Parathyroid adenoma (tissue), 2 donors: ENCODE results near the gene NPC1L1.

ENCODE experiments used
- H2AFZ ChIP-seq: fragments of 300-600 bp; sonication (generic); one replicate; pipeline ENCODE4 v1.7.0; 2017; ENCODE audit warnings: antibody characterized with exemption, mild to moderate bottlenecking
- H3K27ac ChIP-seq: fragments of 300-600 bp; sonication (generic); one replicate; pipeline ENCODE4 v1.7.0; 2017
- H3K27me3 ChIP-seq: fragments of 300-600 bp; sonication (generic); one replicate; pipeline ENCODE4 v1.7.0; 2017; ENCODE audit warnings: low read length; ENCODE audit not compliant: control insufficient read depth, insufficient read depth
- H3K36me3 ChIP-seq: fragments of 300-600 bp; sonication (generic); one replicate; pipeline ENCODE4 v1.7.0; 2017; ENCODE audit warnings: low read length; ENCODE audit not compliant: control insufficient read depth, insufficient read depth
- H3K4me1 ChIP-seq: fragments of 300-600 bp; sonication (generic); one replicate; pipeline ENCODE4 v1.7.0; 2017; ENCODE audit warnings: control low read depth
- H3K4me2 ChIP-seq: fragments of 300-600 bp; sonication (generic); one replicate; pipeline ENCODE4 v1.7.0; 2017; ENCODE audit warnings: low read length
- H3K4me3 ChIP-seq: fragments of 300-600 bp; sonication (generic); one replicate; pipeline ENCODE4 v1.7.0; 2017; ENCODE audit warnings: low read depth, low read length
- H3K79me2 ChIP-seq: fragments of 300-600 bp; sonication (generic); one replicate; pipeline ENCODE4 v1.7.0; 2017; ENCODE audit warnings: control low read depth
- H3K9ac ChIP-seq: fragments of 300-600 bp; sonication (generic); one replicate; pipeline ENCODE4 v1.7.0; 2017; ENCODE audit warnings: mild to moderate bottlenecking
- H3K9me3 ChIP-seq: fragments of 300-600 bp; sonication (generic); one replicate; pipeline ENCODE4 v1.7.0; 2017; ENCODE audit warnings: low read length; ENCODE audit not compliant: control insufficient read depth
- TF ChIP-seq, protein P1 (sequence below): fragments of 300-600 bp; sonication (generic); IDR thresholded peaks from one replicate; pipeline ENCODE4 v1.7.0; 2017; ENCODE audit warnings: antibody characterized with exemption, mild to moderate bottlenecking
- donor health status: primary hyperparathyroidism.

Gene NPC1L1

DNA sequence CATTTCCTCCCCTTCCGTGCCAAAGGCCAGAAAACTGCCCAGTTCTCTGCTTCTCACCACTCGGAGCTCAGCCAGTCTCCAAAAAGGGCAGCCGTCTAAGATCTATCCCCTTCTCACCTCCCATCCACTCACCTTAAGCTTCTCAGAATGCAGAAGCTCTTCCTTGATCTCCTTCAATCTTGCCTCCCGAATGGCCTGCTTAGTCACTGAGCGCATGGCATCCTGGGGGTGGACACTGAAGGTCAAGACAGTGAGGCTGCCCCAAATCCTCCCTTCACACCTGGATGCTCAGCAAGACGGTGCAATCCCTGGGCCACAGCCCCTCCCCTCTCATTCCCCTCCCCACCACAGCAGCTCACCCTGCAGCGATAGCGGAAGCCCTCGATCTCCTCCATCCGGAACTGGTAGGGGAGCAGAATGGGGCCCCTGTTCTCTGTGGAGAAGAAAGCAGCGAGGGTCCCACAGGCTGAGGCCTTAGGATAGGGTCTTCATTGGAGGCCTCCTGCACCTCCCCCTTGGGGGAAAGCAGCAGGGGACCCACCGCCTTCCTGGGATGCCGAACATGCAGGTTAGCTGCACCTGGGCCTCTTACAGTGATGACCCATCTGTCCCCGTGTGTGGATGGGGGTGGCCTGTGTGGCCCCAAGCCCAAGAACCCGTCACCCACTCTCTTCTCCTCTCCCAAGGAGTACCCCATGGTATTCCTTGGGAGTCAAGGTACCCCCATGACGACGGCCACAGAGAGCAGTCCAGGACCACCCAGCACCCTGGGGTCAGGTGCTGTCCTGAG lies 27.8 kb upstream of the NPC1L1 start:
- no peaks in the 10 kb centered on the region for H3K36me3 ChIP-seq
- peak overlapping the region; percentile 46 for H3K27ac ChIP-seq
- peaks cover 10% of the 10 kb centered on the region for H3K79me2 ChIP-seq
- H3K9ac ChIP-seq = no peak overlapping the region
- no peaks in the 10 kb centered on the region for H3K27me3 ChIP-seq
- H3K4me3 ChIP-seq = no peak overlapping the region
- H2AFZ ChIP-seq = no peak overlapping the region
- H3K4me2 ChIP-seq = no peak overlapping the region
- TF ChIP-seq, protein P1, sequence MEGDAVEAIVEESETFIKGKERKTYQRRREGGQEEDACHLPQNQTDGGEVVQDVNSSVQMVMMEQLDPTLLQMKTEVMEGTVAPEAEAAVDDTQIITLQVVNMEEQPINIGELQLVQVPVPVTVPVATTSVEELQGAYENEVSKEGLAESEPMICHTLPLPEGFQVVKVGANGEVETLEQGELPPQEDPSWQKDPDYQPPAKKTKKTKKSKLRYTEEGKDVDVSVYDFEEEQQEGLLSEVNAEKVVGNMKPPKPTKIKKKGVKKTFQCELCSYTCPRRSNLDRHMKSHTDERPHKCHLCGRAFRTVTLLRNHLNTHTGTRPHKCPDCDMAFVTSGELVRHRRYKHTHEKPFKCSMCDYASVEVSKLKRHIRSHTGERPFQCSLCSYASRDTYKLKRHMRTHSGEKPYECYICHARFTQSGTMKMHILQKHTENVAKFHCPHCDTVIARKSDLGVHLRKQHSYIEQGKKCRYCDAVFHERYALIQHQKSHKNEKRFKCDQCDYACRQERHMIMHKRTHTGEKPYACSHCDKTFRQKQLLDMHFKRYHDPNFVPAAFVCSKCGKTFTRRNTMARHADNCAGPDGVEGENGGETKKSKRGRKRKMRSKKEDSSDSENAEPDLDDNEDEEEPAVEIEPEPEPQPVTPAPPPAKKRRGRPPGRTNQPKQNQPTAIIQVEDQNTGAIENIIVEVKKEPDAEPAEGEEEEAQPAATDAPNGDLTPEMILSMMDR = no peak
- H3K9me3 ChIP-seq = no peaks in the 10 kb centered on the region
- peaks cover 18% of the 10 kb centered on the region for H3K4me1 ChIP-seq

DNA sequence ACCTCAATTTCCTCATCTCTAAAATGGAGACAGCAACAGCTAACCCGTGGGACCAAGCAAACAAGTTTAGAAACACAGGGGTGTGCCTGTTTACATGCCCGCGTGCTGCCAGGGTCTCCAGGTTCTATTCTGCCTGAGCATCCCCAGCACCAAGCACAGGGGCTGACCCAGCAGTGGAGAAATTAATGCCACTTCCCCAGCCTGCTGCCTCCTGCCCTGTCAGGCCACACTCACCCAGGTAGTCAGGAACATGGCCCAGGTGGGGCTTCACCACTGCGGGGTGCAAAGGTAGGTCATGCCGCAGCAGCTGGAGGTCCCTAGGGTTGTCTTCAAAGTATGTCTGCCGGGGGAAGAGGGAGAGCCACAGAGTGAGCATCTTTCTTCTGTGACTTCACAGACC lies 26.8 kb upstream of the NPC1L1 start:
- Histone ChIP-seq H3K79me2 (peaks cover 5% of the 10 kb centered on the region), H3K36me3 (no peaks in the 10 kb centered on the region), H3K9me3 (no peaks in the 10 kb centered on the region), H3K4me1 (peaks cover 16% of the 10 kb centered on the region), H3K4me3 (no peak overlapping the region), H3K27me3 (no peaks in the 10 kb centered on the region), H3K27ac (no peak overlapping the region), H3K9ac (no peak overlapping the region), H3K4me2 (no peak overlapping the region), H2AFZ (no peak overlapping the region)
- TF ChIP-seq, protein P1 = no peak

DNA sequence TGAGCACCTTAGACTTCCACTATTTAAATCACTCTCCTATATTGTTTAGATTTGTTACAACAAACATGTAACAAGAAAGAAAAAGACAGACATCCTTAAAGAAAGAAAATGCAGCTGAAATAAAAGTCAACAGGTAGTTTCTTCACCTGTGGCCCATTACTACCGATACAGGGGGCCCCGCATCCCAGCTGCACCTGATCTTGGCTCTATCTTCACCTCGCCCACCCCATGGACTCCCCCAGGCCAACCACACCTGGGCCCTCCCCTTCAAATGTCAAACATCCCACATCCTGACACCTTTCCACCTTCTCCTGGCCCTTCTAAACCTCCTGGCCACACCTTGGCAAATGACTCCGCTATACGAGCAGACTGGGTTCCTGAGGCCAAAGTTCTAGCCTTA lies 25.6 kb upstream of the NPC1L1 start:
- peaks cover 14% of the 10 kb centered on the region for H3K4me1 ChIP-seq
- H3K36me3 ChIP-seq = no peaks in the 10 kb centered on the region
- H3K79me2 ChIP-seq = no peaks in the 10 kb centered on the region
- TF ChIP-seq, protein P1 = no peak
- no peaks in the 10 kb centered on the region for H3K9me3 ChIP-seq
- H2AFZ ChIP-seq = no peak overlapping the region
- H3K4me2 ChIP-seq = no peak overlapping the region
- H3K4me3 ChIP-seq = no peak overlapping the region
- no peak overlapping the region for H3K9ac ChIP-seq
- H3K27ac ChIP-seq = no peak overlapping the region
- no peaks in the 10 kb centered on the region for H3K27me3 ChIP-seq

DNA sequence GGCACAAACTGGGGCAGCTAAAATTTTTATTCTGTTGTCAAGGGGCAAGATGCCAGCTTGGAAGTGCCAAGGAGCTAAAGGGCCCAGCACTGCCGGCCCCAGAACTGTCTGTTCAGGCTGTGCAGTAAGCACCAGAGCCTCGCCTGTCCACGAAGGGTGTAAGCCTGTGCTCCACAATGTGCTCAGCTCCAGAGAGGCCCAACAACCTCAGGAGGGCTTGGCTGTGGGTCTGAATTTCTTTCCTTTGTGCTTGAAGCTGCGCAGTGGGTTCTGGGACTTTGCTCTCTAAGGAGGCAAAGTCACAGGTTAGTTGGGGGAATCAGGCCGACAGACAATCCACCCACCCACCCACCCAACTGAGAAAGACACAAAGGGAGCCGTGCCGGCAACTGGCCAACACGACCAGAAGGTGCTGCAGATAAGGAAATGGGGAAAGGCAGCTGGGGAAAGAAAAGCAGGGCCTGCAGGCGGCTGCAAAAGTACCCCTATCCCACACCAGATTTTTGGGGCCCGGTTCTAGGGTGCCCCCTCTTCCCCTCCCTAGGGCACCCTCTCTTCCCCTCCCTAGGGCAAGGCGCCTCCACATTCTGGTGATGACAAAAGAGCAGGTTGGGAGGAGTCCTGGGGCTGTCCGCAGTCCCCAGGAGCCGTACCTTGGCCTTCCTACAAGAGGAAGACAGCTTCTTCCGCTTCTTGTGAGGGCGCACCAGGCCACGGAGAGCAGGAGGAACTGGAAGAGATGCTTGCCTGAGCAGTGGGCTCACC lies 24.8 kb upstream of the NPC1L1 start:
- no peak overlapping the region for H3K4me3 ChIP-seq
- H2AFZ ChIP-seq = no peak overlapping the region
- no peaks in the 10 kb centered on the region for H3K36me3 ChIP-seq

More for the DNA sequence above, 24.8 kb upstream of the NPC1L1 start:
- Histone ChIP-seq H3K79me2 (no peaks in the 10 kb centered on the region), H3K9ac (no peak overlapping the region), H3K4me1 (peaks cover 14% of the 10 kb centered on the region), H3K27ac (no peak overlapping the region), H3K4me2 (no peak overlapping the region), H3K27me3 (no peaks in the 10 kb centered on the region), H3K9me3 (no peaks in the 10 kb centered on the region)
- TF ChIP-seq, protein P1 = no peak
